Measurements from ENCODE around the gene UBL4A. TPM values are rescaled to one million over a fixed set of nuclear protein-coding genes. Genes with fewer than 3 reads are reported as not detected.

Gene UBL4A
- total RNA-seq, 1 donor from 2014 or later: 21.2 TPM

- Mint-ChIP-seq H3K27ac (ENCODE audit: unreplicated experiment) (no peak overlapping the region), H3K9me3 (ENCODE audit: low read depth) (peaks cover 4% of the 10 kb centered on the region), H3K4me1 (ENCODE audit: low read depth) (peaks cover 23% of the 10 kb centered on the region), H3K27me3 (ENCODE audit: low read depth) (no peaks in the 10 kb centered on the region), H3K4me3 (ENCODE audit: unreplicated experiment) (peak overlapping the region; percentile 80), H3K36me3 (ENCODE audit: low read depth) (peaks cover 13% of the 10 kb centered on the region)
- DNase-seq (ENCODE audit: low spot score): no peak
- TF ChIP-seq CTCF (IDR thresholded peaks at IDR 0.05): no peak
Measured at GRCh38 chrX:154460326-154460725, 26.1 kb downstream of the UBL4A start.

DNA sequence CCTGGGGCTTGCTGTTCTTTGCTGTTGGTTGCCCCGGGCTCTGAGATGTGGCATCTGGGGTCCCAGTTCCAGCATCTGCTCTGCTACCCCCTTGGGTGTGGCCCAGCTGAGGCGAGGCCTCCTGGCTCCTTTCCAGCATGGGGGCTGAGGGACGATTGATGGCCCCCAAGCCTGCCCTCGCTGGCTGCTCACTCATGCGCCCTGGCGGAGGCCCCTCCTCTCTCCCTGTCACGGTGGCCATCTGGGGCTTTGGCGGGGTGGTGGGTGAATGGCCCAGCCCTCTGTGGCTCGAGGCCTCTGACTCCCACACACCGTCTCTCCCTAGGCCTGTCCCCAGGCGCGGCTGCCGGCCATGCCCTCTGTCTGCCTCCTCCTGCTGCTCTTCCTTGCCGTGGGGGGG is 26.6 kb downstream of the UBL4A start:
- peaks cover 4% of the 10 kb centered on the region for H3K9me3 Mint-ChIP-seq (ENCODE audit: low read depth)
- TF ChIP-seq CTCF (IDR thresholded peaks at IDR 0.05): no peak
- DNase-seq (ENCODE audit: low spot score): no peak
- peaks cover 23% of the 10 kb centered on the region for H3K4me1 Mint-ChIP-seq (ENCODE audit: low read depth)
- H3K36me3 Mint-ChIP-seq (ENCODE audit: low read depth): peaks cover 11% of the 10 kb centered on the region
- H3K27me3 Mint-ChIP-seq (ENCODE audit: low read depth): no peaks in the 10 kb centered on the region
- H3K4me3 Mint-ChIP-seq (ENCODE audit: unreplicated experiment): peak overlapping the region; percentile 80
- peak overlapping the region; percentile 27 for H3K27ac Mint-ChIP-seq (ENCODE audit: unreplicated experiment)

DNA sequence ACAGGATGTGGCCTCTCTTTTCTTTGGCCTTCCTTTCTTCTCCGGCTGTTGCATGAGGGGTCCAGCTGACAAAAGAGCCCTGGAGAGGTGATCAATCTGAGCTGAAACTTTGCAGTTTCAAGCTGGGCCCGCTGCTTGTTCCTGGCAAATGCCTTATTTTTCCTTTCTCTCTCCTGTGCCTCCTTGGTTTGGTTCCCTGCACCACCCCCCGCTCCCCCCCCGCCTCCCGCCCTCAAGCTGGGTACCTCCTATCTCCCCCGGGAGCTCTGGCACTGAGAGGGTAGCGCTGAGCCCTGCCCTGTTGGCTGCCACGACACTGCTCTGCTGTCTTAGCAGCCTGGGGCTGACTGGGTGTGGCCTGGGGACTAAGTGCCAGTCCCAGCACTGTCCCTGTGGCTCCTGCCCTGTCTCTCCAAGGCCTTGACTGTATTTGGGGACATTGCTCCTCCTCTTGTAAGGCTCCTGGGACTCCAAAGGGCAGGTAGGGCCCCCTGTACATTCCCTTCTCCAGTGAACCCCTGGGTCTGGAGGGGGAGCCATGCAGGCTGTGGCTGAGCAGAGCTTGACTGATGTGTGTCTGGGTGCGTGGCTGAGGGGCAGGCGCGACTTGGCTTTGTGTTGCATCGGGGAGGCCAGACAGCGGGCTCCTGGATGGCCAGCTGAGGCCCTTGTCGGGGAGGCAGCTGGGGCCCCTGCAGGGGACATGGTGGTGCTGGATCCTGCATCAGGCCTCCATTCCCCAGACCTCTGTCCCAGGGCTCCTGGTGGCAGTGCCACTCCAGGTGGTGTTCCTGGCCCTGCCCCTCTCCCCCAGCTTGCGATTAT is 27.2 kb downstream of the UBL4A start:
- Mint-ChIP-seq H3K4me1 (ENCODE audit: low read depth) (peaks cover 23% of the 10 kb centered on the region), H3K4me3 (ENCODE audit: unreplicated experiment) (peak overlapping the region; percentile 80), H3K27ac (ENCODE audit: unreplicated experiment) (peak overlapping the region; percentile 71), H3K27me3 (ENCODE audit: low read depth) (no peaks in the 10 kb centered on the region), H3K9me3 (ENCODE audit: low read depth) (peaks cover 8% of the 10 kb centered on the region), H3K36me3 (ENCODE audit: low read depth) (peaks cover 16% of the 10 kb centered on the region)
- no peak for DNase-seq (ENCODE audit: low spot score)
- TF ChIP-seq CTCF (IDR thresholded peaks at IDR 0.05): no peak

- H3K36me3 Mint-ChIP-seq (ENCODE audit: low read depth): peaks cover 16% of the 10 kb centered on the region
- no peak for DNase-seq (ENCODE audit: low spot score)
- H3K4me3 Mint-ChIP-seq (ENCODE audit: unreplicated experiment): peak within 1 kb of the TSS; percentile 83
- H3K4me1 Mint-ChIP-seq (ENCODE audit: low read depth): peaks cover 23% of the 10 kb centered on the region
- H3K27me3 Mint-ChIP-seq (ENCODE audit: low read depth): no peaks in the 10 kb centered on the region
- no peak for TF ChIP-seq CTCF (IDR thresholded peaks at IDR 0.05)
- H3K9me3 Mint-ChIP-seq (ENCODE audit: low read depth): peaks cover 8% of the 10 kb centered on the region
- peak within 1 kb of the TSS; percentile 78 for H3K27ac Mint-ChIP-seq (ENCODE audit: unreplicated experiment)
Measured at GRCh38 chrX:154458116-154458953, 28.1 kb downstream of the UBL4A start, which contains the start of gene PLXNA3. TSS of gene PLXNA3 (plus strand) at chrX:154458281. CDS start at chrX:154460184, 1,903 bp downstream.

DNA sequence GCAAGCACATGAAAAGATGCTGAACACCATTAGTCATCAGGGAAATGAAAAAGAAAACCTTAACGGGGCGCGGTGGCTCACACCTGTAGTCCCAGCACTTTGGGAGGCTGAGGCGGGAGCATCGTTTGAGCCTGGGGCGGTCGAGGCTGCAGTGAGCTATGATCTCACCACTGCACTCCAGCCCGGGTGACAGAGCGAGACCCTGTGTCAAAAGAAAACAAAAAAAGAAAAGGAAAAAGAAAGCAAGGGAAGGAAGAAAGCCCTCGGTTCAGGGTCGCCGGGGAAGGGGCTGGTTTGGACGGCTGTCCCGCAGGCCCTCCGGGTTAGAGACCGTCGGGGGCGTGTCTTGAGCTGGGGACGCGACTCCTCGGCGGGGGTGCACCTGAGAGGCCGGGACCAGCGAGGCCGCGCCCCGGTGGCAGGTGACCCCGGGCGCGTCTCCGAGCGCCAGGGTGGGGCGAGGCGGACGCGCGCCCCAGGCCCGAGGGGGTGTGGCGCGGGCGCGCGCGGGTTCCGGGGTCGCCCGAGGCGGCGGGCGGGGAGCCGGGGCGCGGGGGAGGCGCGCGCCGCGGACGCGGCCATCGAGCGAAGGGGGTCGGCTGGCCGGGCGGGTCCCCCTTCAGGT is 28.8 kb downstream of the UBL4A start:
- TF ChIP-seq CTCF (IDR thresholded peaks at IDR 0.05): no peak
- H3K27me3 Mint-ChIP-seq (ENCODE audit: low read depth): no peaks in the 10 kb centered on the region

More for the DNA sequence above, 28.8 kb downstream of the UBL4A start:
- peak overlapping the region; percentile 78 for H3K27ac Mint-ChIP-seq (ENCODE audit: unreplicated experiment)
- peaks cover 15% of the 10 kb centered on the region for H3K36me3 Mint-ChIP-seq (ENCODE audit: low read depth)
- peaks cover 8% of the 10 kb centered on the region for H3K9me3 Mint-ChIP-seq (ENCODE audit: low read depth)
- DNase-seq (ENCODE audit: low spot score): no peak
- peak overlapping the region; percentile 83 for H3K4me3 Mint-ChIP-seq (ENCODE audit: unreplicated experiment)
- peaks cover 23% of the 10 kb centered on the region for H3K4me1 Mint-ChIP-seq (ENCODE audit: low read depth)

Data from chondrocyte (in vitro differentiated cells).